WTC11 (cell line): Measurements from ENCODE around the gene KLHDC9. TPM values are rescaled to one million over a fixed set of nuclear protein-coding genes. Genes with fewer than 3 reads are reported as not detected.

Experiments used
- total RNA-seq: library from RNA; stranded (reverse); gene quantifications from 3 replicates; pipeline ENCODE4 v1.2.3, GENCODE V29; 2021

The KLHDC9 gene
- total RNA-seq, 1 experiment from 2014 or later = 5.8 TPM

Other genes with a start within 250 kb of the KLHDC9 start
- gene CD244, start 235.5 kb upstream of the KLHDC9 start, total RNA-seq = not detected in 3 replicates
- gene ITLN1, start 213.2 kb upstream of the KLHDC9 start, total RNA-seq = not detected in 3 replicates
- gene ITLN2, start 143.6 kb upstream of the KLHDC9 start, total RNA-seq = 5.9 to 7.8 TPM (median 7.0 TPM) in 3 replicates
- 202 to 213 TPM (median 203 TPM) in 3 replicates for gene F11R, start 77.2 kb upstream of the KLHDC9 start, total RNA-seq
- 74.5 to 107 TPM (median 100 TPM) in 3 replicates for gene TSTD1, start 59.4 kb upstream of the KLHDC9 start, total RNA-seq
- gene USF1, start 52.4 kb upstream of the KLHDC9 start, total RNA-seq = 55.9 to 65.6 TPM (median 57.8 TPM) in 3 replicates
- 0.39 to 0.92 TPM (median 0.52 TPM) in 3 replicates for gene ARHGAP30, start 28.5 kb upstream of the KLHDC9 start, total RNA-seq
- gene NECTIN4, start 8.8 kb upstream of the KLHDC9 start, total RNA-seq = 0.46 to 1.7 TPM (median 0.48 TPM) in 3 replicates
- 91.0 to 95.4 TPM (median 92.6 TPM) in 3 replicates for gene PFDN2, start 19.7 kb downstream of the KLHDC9 start, total RNA-seq
- gene NIT1, start 19.7 kb downstream of the KLHDC9 start, total RNA-seq = 44.4 to 47.2 TPM (median 46.5 TPM) in 3 replicates
- 39.2 to 43.3 TPM (median 40.0 TPM) in 3 replicates for gene DEDD, start 34.3 kb downstream of the KLHDC9 start, total RNA-seq
- gene UFC1, start 55.6 kb downstream of the KLHDC9 start, total RNA-seq = 56.2 to 61.2 TPM (median 60.7 TPM) in 3 replicates
- gene USP21, start 61.1 kb downstream of the KLHDC9 start, total RNA-seq = 30.7 to 31.1 TPM (median 30.8 TPM) in 3 replicates
- gene PPOX, start 68.1 kb downstream of the KLHDC9 start, total RNA-seq = 39.8 to 44.8 TPM (median 43.4 TPM) in 3 replicates
- 40.1 to 44.8 TPM (median 40.7 TPM) in 3 replicates for gene B4GALT3, start 79.1 kb downstream of the KLHDC9 start, total RNA-seq
- 9.1 to 11.2 TPM (median 10.0 TPM) in 3 replicates for gene ADAMTS4, start 100.7 kb downstream of the KLHDC9 start, total RNA-seq
- gene NDUFS2, start 104.0 kb downstream of the KLHDC9 start, total RNA-seq = 105 to 108 TPM (median 105 TPM) in 3 replicates
- gene FCER1G, start 116.9 kb downstream of the KLHDC9 start, total RNA-seq = 0.48 to 1.0 TPM (median 0.85 TPM) in 3 replicates
- gene APOA2, start 125.3 kb downstream of the KLHDC9 start, total RNA-seq = 1.9 to 2.5 TPM (median 2.2 TPM) in 3 replicates
- gene TOMM40L, start 127.7 kb downstream of the KLHDC9 start, total RNA-seq = 13.0 to 16.9 TPM (median 15.1 TPM) in 3 replicates
- 0.16 TPM in 1 of 3 replicates, not detected in the others for gene NR1I3, start 139.8 kb downstream of the KLHDC9 start, total RNA-seq
- gene PCP4L1, start 160.4 kb downstream of the KLHDC9 start, total RNA-seq = 0.92 to 1.2 TPM (median 1.1 TPM) in 3 replicates
- gene MPZ, start 211.6 kb downstream of the KLHDC9 start, total RNA-seq = 3.2 to 5.5 TPM (median 5.2 TPM) in 3 replicates
- gene SDHC, start 216.0 kb downstream of the KLHDC9 start, total RNA-seq = 193 to 207 TPM (median 196 TPM) in 3 replicates